GM19240 (cell line): ENCODE measurements around the gene COQ7.

ENCODE experiments used
- DNase-seq: peaks from one replicate; pipeline ENCODE4 v3.0.0; 2011; ENCODE audit warnings: low spot score; ENCODE audit not compliant: insufficient read length

Gene COQ7

DNA sequence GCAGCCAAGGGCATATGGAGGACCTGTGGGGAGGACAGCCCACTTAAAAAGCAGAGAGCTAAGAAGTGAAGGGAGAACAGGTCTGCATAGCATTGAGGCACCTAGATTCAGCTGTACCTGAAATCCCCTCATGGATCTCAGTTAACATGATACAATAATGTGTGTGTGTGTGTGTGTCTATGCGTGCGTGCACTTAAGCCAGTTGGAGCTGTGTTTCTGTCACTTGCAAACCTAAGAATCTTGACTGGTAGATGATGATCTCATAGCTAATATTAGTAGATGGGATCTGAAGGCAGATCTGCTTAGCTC lies 44.6 kb downstream of the COQ7 start:
- no peak for DNase-seq

DNA sequence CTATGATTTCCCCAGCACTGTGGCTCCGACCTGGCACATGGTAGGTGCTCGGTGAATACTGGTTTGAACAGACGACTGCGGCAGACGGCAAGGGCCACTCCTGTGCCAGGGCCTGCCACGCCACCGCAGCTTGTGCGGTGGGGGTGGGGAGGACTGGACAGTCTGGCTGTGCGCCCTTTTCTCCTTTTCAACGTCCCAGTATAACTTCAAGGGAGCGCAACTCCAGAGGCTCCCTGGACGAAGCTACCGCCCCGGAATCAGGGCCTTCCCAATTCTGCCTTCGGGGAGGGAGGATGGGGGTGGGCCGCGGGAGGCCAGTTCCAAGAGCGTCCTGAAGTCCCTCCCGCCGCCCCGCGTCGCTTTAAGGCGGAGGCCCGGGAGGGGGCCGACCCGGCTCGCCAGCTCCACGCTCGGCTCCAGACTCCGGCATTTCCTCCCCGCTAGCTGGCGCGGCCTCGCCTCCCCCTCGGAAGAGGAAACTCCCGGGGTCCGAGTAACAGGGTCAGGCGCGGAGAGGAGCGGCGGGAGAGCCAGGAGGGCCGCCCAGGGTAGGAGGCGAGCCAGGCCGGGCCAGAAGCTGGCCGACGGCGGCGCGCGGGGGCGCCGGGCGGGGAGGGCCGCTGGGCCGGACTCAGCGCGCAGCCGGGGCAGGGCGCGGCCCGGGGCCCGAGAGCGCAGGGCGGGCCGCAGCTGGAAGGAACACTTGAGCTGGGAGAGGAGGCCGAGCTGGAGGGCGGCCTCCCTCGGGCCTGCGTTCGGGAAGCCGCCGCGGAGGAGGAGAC lies 46.4 kb downstream of the COQ7 start, which contains the start of gene ITPRIPL2:
Gene ITPRIPL2, plus strand, starts transcription at position 388 of the 782 bp plus-strand sequence. CDS start 498 bp downstream, outside the sequence.
- DNase-seq, result no peak

- no peak for DNase-seq
Observed at GRCh38 chr16:19114359-19115147, 47.1 kb downstream of the COQ7 start.

DNA sequence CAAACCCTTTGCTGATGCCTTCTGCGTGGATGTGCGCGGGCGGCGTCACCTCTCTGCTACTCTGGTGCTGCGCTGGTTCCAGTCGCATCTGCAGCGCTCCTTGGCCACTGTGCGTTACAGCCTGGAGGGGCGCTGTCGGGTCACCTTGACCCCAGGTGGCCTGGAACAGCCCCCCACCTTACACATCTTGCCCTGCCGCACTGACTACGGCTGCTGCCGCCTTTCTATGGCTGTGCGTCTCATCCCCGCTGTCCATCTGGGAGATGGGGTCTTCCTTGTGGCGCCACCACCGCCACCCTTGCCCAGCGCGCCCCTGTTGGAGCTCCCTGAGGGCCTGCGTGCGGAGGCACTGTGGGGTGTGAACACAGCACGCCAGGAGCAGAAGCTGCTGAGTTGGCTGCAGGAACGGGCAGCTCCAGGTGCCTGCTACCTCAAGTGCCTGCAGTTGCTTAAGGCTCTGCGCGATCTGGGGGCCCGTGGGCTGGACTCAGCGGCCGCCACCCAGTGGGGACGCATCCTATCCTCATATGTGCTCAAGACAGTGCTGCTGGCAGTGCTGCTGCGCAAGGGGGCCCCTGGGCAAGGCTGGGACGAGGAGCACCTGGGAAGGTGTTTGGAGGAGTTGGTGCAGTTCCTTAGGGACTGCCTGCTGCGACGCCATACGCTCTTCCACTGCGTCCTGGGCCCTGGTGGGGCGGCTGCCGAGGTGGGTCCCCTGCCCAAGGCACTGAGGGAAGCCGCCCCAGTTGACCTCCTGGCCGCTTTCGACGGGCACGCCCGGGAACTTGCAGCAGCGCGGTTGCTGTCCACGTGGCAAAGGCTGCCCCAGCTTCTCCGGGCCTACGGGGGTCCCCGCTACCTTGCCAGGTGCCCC lies 48.0 kb downstream of the COQ7 start:
- DNase-seq, result no peak

- no peak for DNase-seq
Observed at GRCh38 chr16:19116711-19117449, 49.5 kb downstream of the COQ7 start.

DNA sequence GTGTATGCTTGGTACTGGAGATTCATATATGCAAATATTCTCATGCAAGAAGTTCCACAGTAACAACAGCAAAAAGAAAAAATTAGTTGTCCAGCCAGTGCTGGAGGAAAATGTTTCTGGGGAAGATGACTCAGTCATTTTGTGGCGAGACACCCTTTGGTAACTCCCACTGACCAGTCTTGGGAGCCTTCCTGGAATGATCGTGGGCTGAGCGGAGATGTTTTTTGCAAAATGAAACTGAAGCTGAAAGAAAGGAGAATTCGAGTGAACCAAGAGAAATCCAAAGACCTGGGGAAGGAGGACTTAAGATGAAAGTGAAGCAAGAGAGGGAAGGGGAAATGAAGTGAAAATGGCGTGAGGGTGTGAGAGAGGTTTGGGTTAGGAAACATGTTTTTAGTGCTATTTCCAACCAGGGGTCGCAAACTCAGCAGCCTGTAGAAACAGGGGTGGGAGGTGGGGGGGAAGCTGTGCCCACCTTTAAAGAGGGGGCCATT lies 51.6 kb downstream of the COQ7 start:
- DNase-seq, result no peak

DNA sequence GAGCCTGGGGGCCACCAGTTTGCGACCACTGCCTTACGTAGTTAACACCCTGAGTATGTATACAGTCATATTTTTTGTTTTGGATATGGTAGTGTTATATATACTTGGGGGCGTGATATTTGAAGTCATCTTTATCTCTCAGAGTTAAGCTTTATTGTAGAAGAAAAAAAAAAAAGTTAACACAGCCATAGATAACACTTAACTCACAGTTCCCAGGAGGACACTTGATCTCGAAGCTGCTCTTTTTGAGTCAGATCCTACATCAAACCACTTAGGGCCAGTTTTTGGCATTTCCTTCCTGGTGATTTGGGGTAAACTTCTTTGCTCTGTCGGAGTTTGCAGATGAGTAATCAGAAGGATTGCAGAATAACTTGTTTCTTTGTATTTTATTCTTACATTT lies 52.1 kb downstream of the COQ7 start:
- DNase-seq, result no peak

DNA sequence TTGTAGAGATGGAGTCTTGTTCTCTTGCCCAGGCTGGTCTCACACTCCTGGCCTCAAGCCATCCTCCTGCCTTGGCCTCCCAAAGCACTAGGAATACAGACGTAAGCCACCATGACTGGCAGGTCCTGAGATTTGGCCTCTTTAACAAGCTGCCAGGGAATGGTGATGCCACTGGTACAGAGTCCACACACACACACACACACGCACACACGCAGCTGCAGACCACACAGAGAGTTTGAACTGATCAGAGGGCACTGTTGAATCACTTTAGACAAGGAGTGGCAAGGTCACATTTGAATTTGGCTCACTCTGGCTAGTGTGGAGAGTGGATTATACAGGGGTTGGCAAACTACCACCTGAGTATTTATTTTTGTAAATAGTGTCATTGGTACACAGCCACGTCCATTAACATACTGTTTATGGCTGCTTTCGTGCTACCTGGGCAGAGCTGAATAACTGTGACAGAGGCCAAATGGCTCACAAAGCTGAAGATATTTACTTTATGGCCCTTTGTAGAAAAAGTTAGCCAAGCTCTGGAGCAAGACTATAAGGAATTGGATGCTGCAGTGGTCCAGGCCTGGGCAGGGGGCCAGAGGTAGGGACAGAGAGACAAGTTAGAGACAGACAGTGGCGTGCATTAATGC lies 56.2 kb downstream of the COQ7 start:
- DNase-seq, result no peak

GRCh38 chr16:19126300-19126699 lies 58.9 kb downstream of the COQ7 start:
- no peak for DNase-seq

DNA sequence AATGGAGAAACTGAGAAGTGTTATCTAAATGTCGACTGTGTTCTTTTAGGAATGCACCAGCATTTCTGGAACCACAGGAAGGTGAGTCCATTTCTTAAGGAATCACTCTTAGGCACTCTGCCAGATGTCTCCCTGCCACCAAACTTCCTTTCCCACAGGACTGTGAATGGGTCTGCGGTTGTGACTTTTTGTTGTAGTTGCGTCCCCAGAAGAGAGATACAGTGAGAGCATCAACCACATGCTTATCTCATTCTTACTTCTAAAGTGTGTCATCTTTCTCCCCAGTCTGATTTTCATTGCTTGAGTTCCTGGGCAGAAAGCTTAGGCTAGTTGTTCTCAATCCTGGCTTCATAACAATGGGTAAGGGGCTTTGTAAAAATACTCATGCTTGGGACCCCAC lies 59.8 kb downstream of the COQ7 start:
- DNase-seq, result no peak

DNA sequence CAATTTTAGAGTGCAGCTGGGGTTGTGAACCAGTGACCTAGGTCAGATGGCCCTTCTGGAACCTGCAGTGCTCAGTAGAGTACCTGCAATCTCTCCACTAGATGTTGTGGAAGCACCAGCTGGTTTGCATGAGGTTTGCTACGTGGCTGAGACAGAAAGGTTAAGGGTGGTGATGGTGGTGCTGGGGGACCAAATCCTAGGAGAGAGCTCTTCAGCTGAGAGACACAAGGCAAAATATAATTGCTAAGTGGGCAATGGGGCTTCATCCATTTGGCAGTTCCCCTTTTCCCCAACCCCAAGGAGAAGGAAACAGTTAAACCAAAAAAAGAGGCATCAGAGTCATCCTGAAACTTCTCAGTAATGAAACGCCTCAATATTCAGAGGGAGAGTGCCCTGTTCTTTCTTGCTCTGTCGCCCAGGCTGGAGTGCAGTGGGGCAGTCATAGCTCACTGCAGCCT lies 60.3 kb downstream of the COQ7 start:
- DNase-seq, result no peak

DNA sequence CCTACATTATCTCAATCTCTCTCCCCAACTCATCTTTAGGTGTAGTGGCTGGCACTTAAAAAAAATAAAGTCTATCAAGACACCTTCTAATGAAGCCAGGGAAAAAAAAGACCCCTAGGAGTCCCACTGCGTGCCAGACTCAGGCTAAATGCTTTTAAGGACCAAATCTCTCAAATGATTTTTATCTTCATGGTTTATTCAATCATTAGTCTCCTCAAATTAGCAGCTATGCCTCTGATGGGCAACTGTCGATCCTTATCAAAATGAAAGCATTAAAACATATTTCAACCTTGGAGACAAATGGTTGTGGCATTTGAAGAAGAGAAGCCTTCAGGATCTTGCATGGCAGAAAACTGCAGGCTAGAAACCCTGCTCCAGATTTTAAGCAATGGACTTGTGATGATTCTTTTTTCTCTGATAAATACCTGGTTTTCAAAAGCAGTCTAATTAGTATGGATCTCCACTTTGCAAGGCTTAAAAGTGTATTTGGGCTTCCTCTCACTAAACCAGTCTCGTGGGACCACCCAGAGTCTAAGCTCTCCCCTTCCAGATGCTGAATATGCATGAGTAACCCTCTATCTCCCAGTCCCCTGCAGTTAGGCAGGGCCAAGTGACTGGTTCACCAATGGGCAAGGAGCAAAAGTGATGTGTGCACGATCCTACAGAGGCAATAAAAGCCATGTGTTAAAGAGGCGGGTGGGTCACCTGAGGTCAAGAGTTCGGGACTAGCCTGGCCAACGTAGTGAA lies 61.2 kb downstream of the COQ7 start:
- DNase-seq, result no peak
